GM12865 (cell line): Measurements from ENCODE around the gene YY2.
"Not testable (repeated sequence)": the region's sequence is repeated elsewhere in the genome, so short reads cannot be mapped to it uniquely, and the experiment has no call there.

Experiments used
- DNase-seq: peaks from one replicate; pipeline ENCODE4 v3.0.0; 2010; ENCODE audit warnings: low read depth
- H3K4me3 ChIP-seq: 2 replicates; pipeline ENCODE4 v1.5.1; 2011; ENCODE audit warnings: mild to moderate bottlenecking, low read depth, low read length, control low read depth
- TF ChIP-seq, protein P1 (sequence below): IDR thresholded peaks from 2 replicates; pipeline ENCODE4 v1.5.1; 2011; ENCODE audit warnings: low read length, control low read depth, low read depth, inconsistent platforms; ENCODE audit not compliant: insufficient read depth; ENCODE audit errors: missing control alignments

Gene YY2

GRCh38 chrX:21873063-21873775 lies 17.4 kb downstream of the YY2 start:
- no peak overlapping the region for H3K4me3 ChIP-seq
- DNase-seq: no peak
- TF ChIP-seq, protein P1, sequence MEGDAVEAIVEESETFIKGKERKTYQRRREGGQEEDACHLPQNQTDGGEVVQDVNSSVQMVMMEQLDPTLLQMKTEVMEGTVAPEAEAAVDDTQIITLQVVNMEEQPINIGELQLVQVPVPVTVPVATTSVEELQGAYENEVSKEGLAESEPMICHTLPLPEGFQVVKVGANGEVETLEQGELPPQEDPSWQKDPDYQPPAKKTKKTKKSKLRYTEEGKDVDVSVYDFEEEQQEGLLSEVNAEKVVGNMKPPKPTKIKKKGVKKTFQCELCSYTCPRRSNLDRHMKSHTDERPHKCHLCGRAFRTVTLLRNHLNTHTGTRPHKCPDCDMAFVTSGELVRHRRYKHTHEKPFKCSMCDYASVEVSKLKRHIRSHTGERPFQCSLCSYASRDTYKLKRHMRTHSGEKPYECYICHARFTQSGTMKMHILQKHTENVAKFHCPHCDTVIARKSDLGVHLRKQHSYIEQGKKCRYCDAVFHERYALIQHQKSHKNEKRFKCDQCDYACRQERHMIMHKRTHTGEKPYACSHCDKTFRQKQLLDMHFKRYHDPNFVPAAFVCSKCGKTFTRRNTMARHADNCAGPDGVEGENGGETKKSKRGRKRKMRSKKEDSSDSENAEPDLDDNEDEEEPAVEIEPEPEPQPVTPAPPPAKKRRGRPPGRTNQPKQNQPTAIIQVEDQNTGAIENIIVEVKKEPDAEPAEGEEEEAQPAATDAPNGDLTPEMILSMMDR: no peak

DNA sequence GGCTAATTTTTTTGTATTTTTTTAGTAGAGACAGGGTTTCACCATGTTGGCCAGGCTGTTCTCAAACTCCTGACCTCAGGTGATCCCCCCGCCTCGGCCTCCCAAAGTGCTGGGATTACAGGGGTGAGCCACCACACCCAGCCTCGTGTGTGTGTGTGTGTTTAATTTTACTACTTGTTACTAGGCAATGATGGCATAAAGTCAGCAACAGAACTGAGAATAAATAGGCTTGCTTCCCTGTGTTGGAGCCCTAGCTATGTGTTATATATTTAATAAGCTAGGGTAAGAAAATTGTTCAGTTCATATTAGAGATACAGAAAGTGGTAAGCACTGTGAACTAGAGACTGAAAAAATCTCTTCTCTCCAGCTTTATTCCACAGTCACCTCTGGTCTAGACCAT lies 18.4 kb downstream of the YY2 start:
- not testable (repeated sequence) for DNase-seq, H3K4me3 ChIP-seq

GRCh38 chrX:21875013-21875412 lies 19.2 kb downstream of the YY2 start:
- H3K4me3 ChIP-seq: no peak overlapping the region
- no peak for DNase-seq
- TF ChIP-seq, protein P1: no peak

DNA sequence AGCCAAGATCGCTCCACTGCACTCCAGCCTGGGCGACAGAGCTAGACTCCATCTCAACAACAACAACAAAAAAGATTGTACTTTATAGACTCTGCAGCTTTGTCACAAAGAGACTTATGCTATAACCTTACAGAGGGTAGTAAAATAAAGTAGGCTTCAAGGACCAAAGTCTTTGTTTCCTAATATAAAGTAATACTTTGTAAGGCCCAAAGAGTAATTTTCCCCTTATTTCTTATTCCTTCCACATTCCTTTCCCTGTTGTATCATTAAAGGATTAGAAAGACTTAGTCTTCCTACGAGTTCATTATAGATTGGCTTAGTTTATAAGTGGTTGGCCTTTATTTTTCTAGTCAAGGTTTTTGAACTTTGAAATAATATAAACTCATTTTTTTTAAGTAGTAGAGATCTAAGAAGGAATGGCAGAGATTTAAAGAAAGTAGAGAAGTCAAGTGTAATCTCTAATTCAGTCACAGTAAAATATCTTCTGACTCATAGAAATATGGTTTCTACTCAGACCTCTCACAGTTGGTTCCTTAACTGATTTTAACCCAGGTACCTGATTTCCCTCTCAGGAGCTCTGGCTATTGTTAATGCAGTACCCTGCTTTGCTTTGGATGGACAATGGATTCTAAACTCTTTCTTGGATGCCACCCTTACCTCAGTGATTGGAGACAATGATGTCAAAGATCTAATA lies 26.2 kb downstream of the YY2 start:
- no peak for DNase-seq
- TF ChIP-seq, protein P1: no peak
- H3K4me3 ChIP-seq: no peak overlapping the region

DNA sequence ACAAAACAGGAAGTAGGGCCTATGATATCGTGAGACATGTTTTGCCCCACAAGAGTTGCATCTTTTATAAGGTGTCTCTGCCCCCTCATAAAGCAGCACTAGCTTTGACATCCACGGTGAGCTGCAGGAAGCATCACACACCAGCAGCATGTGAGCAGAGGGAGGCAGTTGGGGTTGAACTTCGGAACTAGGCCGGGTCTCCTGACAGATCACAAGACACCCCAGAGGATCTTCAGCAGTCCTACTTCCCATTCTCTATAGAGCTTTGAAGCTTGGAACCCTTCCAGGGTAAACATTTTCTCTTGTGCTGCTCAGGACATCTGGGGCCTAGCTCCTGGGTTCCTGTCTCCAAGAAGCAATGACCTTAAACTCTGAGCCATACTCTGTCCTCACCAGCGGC lies 27.5 kb downstream of the YY2 start:
- TF ChIP-seq, protein P1: no peak
- no peak for DNase-seq
- H3K4me3 ChIP-seq: no peak overlapping the region

DNA sequence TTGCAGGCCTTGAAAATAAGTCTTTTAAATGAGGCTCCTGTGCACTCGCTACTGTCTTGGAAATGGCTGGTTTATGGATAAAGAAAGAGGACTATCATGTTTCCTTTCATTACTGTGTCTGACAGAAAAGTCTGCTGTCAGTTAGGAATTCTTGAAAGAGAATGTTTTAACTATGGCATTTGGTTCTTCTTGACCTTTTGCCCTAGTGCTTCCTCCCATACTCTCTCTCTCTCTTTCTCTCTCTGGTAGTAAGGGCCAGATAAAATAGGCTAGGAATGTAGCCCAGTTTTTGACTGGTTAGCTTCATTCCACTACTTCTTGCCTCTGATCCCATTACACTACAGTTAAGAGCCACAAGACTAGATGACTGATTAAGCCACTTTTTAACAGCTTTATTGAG lies 29.8 kb downstream of the YY2 start:
- DNase-seq: no peak
- no peak overlapping the region for H3K4me3 ChIP-seq
- TF ChIP-seq, protein P1: no peak

- TF ChIP-seq, protein P1: no peak
- no peak for DNase-seq
- no peak overlapping the region for H3K4me3 ChIP-seq
Measured at GRCh38 chrX:21905313-21905712, 49.5 kb downstream of the YY2 start.
